AML-193 (cell line): ENCODE measurements around the gene POLDIP3.
A peak's percentile ranks its signal among the peaks of the same experiment; 100 is the strongest.
"Not testable (repeated sequence)": the region's sequence is repeated elsewhere in the genome, so short reads cannot be mapped to it uniquely, and the experiment has no call there.

Experiments
- DNase-seq, 2 experiments: peaks; one replicate each; lab custom pipeline; 2025; lab: John Stamatoyannopoulos, UW

POLDIP3 gene

GRCh38 chr22:42584364-42584940, 30.2 kb downstream of the POLDIP3 start:
- no peak for DNase-seq

GRCh38 chr22:42582987-42583386, 31.7 kb downstream of the POLDIP3 start:
- no peak for DNase-seq

DNA sequence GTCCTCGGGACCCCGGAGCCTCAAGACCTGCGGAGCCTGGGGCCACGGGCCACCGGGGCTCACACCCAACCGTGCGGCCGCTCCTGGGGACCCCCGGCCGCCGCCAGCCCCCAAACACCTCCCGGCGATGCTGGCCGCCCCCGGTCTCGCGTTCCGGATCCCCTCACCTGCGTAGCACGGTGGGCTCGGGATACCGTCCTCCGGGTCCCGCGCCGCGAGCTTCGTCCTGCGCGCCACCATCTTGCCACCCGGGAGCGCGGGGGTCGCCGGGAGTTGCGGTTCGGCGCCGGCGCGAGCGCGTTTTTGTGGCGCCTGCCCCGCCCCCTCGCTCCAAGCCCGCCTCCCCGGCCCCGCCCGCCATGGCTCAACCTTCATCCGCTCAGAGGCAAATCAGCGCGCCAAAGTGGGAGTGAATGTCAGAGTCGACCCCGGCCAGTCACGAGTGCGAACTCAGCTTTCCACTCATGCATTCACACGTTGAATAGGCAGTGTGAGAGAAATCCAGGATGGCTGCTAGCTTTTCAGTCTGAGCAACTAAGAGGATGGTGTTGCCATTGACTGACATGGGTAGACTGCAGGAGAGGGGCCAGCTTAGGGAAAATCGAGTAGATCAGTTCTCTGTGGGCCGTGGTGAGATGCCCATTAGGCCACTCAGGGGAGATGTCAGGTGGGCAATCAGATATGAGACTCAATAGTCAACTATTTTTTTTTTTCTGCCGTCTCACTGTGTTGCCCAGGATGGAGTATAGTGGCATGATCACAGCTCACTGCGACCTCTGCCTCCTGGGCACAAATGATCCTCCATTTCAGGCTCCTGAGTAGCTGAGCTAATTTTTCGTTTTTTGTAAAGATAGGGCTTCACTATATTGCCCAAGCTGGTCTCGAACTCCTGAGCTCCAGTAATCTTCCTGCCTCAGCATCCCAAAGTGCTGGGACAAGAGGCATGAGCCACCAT, 32.6 kb downstream of the POLDIP3 start:
- DNase-seq: peak; percentile 50 to 56

GRCh38 chr22:42581194-42581761, 33.4 kb downstream of the POLDIP3 start:
- DNase-seq: not testable (repeated sequence)

DNA sequence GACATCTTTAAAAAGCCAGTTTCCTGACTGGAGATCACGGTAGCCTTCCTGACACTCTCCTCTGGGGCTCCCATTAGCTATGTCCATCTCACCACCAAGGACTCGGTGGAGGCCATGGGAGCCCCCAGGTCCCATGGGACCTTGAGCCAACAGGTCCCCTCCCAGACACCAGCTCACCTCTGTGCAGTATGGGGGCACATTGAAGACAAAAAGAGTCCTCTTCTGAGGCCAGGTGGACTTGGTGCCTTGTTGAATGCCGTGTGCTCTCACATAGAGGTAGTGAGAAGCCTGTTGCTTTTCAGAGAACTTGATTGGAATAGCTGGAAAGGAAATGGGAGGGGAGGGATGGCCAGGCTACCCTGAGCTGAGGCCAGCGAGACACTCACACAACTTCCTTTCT, 34.6 kb downstream of the POLDIP3 start:
- not testable (repeated sequence) for DNase-seq

DNA sequence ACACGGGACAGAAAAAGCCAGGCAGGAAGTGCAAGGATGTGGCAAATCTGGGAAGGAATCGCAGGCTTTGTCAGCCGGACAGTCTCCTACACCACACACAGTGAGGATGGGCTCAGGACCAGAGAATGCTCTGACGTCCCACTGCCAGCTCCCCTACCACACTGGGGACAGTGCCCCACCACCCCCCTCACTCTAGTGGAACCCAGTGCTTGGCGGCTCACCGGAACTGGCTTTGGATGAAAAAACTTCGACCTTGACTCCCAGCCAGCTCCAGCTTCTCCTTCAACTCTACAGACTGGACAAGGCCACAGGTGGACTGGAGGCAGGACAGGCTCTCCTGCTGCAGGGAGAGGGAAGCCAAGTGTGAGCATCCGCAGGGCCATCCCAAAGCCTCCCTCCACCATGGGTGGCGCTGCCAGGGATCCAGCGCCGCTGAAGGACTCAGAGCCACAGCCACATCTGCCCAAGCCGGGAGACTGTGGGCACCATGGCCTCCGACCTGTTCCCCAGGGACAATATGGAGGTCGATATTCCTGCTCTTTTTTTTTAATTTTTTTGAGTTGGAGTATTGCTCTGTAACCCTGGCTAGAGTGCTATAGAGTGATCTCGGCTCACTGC, 37.0 kb downstream of the POLDIP3 start:
- no peak for DNase-seq

GRCh38 chr22:42577141-42577540, 37.5 kb downstream of the POLDIP3 start:
- DNase-seq: not testable (repeated sequence)

DNA sequence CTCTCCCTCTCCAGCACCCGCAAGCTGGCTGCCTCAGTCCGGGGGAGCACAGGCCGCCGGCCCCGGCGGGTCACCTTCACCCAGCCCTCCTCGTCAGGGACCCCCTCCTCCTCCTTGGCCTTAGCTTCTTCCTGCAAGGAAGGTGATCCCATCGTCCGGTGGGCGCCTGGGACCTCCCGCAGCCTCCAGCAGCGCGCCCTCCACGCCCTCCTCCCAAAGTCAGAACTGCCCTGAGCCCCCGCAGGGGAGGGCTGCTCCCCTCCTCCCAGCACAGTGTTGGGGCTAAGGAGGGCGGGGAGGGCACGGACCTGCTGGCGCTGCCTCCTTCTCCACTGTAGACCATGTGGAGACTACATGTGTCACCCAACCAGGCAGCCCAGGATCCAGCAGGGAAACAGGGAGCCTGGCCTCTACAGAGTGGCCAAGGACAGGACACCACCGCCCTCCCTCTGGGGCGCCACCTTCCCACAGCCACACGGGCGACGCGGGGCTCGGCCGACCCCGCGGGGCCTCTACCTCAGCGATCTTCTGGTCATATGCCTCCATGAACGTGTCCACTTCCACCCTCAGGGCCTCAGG, 38.6 kb downstream of the POLDIP3 start:
- not testable (repeated sequence) for DNase-seq

DNA sequence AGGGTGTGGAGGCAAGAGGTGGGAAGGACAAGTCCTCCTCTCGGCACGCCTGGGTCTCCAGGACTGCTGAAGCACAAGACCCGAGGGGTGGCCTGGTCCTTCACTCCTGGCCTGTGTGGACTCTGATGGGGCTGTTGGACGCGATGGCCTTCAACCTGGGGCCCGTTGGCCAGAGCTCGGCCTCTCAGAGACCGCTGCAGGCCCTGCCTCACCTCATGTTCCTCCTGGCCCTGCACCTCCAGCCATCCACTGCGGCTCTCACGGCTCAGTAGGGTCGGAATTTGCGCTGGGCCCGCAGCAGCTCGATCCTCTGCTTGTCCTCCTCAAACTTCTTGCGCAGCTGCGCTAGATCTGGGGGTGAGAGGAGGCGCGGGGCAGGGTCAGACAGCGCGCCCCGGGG, 40.2 kb downstream of the POLDIP3 start:
- DNase-seq: not testable (repeated sequence)

DNA sequence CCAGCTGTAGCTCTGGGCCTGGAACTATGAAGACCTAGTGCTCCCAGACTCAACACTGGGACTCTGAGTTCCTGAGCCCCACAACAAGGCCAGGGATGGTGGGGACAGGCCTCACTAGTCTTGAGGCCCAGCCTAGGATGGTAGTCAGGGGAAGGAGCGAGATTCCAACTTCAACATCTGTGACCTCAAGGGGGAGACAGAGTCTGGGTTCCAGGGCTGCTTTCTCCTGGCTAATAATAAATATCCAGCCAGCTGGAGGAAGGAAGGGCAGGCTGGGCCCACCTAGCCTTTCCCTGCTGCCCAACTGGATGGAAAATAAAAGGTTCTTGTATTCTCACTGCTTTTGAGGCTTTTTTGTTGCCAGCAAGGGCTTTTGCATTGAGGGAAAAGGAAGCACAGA, 40.6 kb downstream of the POLDIP3 start:
- DNase-seq: not testable (repeated sequence)

- not testable (repeated sequence) for DNase-seq
Observed at GRCh38 chr22:42571068-42571467, 43.6 kb downstream of the POLDIP3 start.

- DNase-seq: not testable (repeated sequence)
Observed at GRCh38 chr22:42570580-42570979, 44.1 kb downstream of the POLDIP3 start.

GRCh38 chr22:42567950-42568349, 46.7 kb downstream of the POLDIP3 start:
- DNase-seq: not testable (repeated sequence)

DNA sequence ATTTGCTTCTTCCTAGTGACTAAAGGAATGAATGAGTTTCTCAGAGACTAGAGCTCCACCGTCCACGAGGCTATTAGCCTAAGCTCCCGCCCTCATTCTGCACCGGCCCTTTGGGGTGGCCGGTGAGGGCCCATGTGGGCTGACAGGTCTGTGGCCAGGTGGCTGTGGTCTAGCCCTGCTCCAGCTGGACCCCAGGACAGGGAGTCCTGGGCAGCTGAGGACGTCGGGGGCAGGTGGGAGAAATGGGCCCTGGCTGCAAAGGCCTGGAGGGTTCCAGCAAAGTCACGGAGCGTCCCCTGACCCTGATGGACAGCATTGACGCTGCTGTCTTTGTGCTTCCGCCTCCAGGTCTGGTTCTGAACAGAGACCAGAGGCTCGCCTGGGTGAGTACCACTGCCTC, 48.7 kb downstream of the POLDIP3 start:
- DNase-seq: no peak

- no peak for DNase-seq
Observed at GRCh38 chr22:42564699-42565098, 50.0 kb downstream of the POLDIP3 start.

GRCh38 chr22:42563943-42564342, 50.7 kb downstream of the POLDIP3 start:
- not testable (repeated sequence) for DNase-seq

DNA sequence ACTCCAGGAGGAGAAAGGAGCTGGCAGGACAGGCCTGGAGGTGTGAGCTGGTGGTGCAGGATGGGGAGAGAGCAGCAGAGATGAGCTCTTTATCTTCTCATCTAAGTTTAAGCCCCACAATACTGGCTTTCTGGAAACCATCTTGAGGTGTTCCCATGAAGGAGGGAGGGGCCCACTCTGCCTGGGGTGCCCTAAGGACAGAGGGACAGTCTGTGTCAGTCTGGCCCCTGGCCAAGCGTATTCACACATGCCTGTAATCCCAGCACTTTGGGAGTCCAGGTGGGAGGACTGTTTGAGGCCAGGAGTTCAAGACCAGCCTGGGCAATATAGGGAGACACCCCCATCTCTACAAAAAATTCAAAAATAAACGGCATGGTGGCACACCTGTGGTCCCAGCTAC, 52.0 kb downstream of the POLDIP3 start:
- DNase-seq: no peak

GRCh38 chr22:42562279-42562678, 52.4 kb downstream of the POLDIP3 start:
- no peak for DNase-seq

DNA sequence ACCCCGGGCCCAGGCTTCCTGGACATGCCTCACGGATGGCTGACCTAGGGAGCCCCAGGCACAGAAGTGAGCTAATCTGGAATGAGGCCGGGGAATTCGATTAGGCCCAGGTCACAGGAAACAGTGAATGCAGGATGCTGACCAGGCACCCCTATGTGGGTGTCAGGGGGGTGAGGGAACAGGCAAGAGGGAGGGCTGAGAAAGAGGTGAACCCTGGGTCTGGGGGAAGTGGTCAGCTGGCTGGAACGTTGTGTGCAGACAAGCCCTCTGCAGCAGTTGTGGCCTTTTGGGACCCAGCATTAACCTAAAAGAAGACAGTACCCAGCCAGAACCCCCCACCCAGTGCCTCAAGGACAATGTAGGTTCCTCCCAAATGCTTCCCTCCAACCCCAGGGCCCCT, 52.8 kb downstream of the POLDIP3 start:
- DNase-seq: no peak

GRCh38 chr22:42560781-42561180, 53.9 kb downstream of the POLDIP3 start:
- DNase-seq: peak; percentile 16 to 23

- no peak for DNase-seq
Observed at GRCh38 chr22:42560381-42560780, 54.3 kb downstream of the POLDIP3 start.
